Small intestine (tissue), 7 donors: ENCODE data around the gene AXIN2. TPM values are rescaled to one million over a fixed set of nuclear protein-coding genes. Genes with fewer than 3 reads are reported as not detected.

ENCODE experiments used
- DNase-seq, 2 donors: peaks; one replicate each; pipeline versions ENCODE4 v3.0.0 to v3.0.0-alpha.2; 2013
- FAIRE-seq: peaks from 2 replicates; lab custom pipeline; 2012; peaks lifted over from hg19 to GRCh38; lab: Jason Lieb, UNC
- H3K27ac ChIP-seq, 3 donors: one replicate each; pipeline ENCODE4 v1.5.1; 2013; ENCODE audit warnings: low read length in 2 of 3, mild to moderate bottlenecking in 2 of 3, control low read depth in 1 of 3, inconsistent platforms in 1 of 3, low read depth in 1 of 3, moderate library complexity in 1 of 3
- H3K27me3 ChIP-seq, 3 donors: one replicate each; pipeline ENCODE4 v1.6.1; 2013; ENCODE audit warnings: low read length in 3 of 3, inconsistent platforms in 1 of 3; ENCODE audit not compliant: control insufficient read depth in 3 of 3, insufficient read depth in 3 of 3
- H3K36me3 ChIP-seq, 3 donors: one replicate each; pipeline ENCODE4 v1.6.1; 2013; ENCODE audit warnings: low read length in 3 of 3, inconsistent platforms in 1 of 3, low read depth in 1 of 3, mild to moderate bottlenecking in 1 of 3, moderate library complexity in 1 of 3; ENCODE audit not compliant: control insufficient read depth in 3 of 3, insufficient read depth in 2 of 3
- H3K4me1 ChIP-seq, 3 donors: one replicate each; pipeline ENCODE4 v1.6.1; 2013; ENCODE audit warnings: low read length in 2 of 3, inconsistent platforms in 1 of 3, low read depth in 1 of 3, mild to moderate bottlenecking in 1 of 3, moderate library complexity in 1 of 3; ENCODE audit not compliant: control insufficient read depth in 3 of 3, insufficient read depth in 2 of 3
- H3K4me3 ChIP-seq, 3 donors: one replicate each; pipeline ENCODE4 v1.5.1; 2013; ENCODE audit warnings: low read length in 3 of 3, control low read depth in 1 of 3, inconsistent platforms in 1 of 3, low read depth in 1 of 3, mild to moderate bottlenecking in 1 of 3, moderate library complexity in 1 of 3
- H3K9me3 ChIP-seq, 2 donors: one replicate each; pipeline ENCODE4 v1.6.1; 2013; ENCODE audit warnings: low read depth in 1 of 2, low read length in 1 of 2; ENCODE audit not compliant: control insufficient read depth in 2 of 2, insufficient read depth in 1 of 2
- WGBS, 3 donors: extraction: QIAGEN DNeasy Blood & Tissue Kit; methylation state at CpG; one replicate each; pipeline ENCODE4 v1.1.7; 2013; 5-methylcytosine and 5-hydroxymethylcytosine counted together
- polyA plus RNA-seq, 4 donors: library from polyadenylated mRNA; stranded (reverse) in 3 of 4; unstranded in 1 of 4; fragments of 200-250 nt in 3 of 4; fragments of 120-200 nt in 1 of 4; gene quantifications; one replicate each; pipeline versions ENCODE4 v1.2.1 to v1.2.3, GENCODE V29; 2013
- donor health status: healthy with polysubstance abuse.
- donor health status: control.
- donor health status: control.
- donor health status: Bipolar disorder and iron deficiency.
- donor health status: healthy.

AXIN2 gene
- polyA plus RNA-seq, 4 donors: 0.89 to 11.9 (median 6.0) TPM

- Histone ChIP-seq H3K27me3 (no peaks in the 10 kb centered on the region), H3K4me3 (no peak overlapping the region), H3K27ac (no peak overlapping the region), H3K9me3 (peaks cover 0 to 4% of the 10 kb centered on the region in 2 donors), H3K4me1 (peaks cover 0 to 15% (median 9%) of the 10 kb centered on the region in 3 donors), H3K36me3 (no peaks in the 10 kb centered on the region)
- DNase-seq (no peak), FAIRE-seq (no peak)
- WGBS, 3 donors: 44 to 67% (median 59%) methylated on average over 14 of the region's 14 CpGs
These were observed 11.3 kb upstream of the AXIN2 start for GRCh38 chr17:65572581-65573281.

GRCh38 chr17:65572186-65572580 lies 10.7 kb upstream of the AXIN2 start:
- H3K27ac ChIP-seq: no peak overlapping the region
- H3K4me3 ChIP-seq: no peak overlapping the region
- DNase-seq: no peak
- peaks cover 0 to 4% of the 10 kb centered on the region in 2 donors for H3K9me3 ChIP-seq
- H3K4me1 ChIP-seq: peaks cover 0 to 11% (median 5%) of the 10 kb centered on the region in 3 donors
- H3K27me3 ChIP-seq: no peaks in the 10 kb centered on the region
- WGBS, 3 donors: 71 to 75% (median 73%) methylated on average over 6 of the region's 6 CpGs
- H3K36me3 ChIP-seq: no peaks in the 10 kb centered on the region
- FAIRE-seq: no peak

- 88 to 92% (median 90%) methylated on average over 8 of the region's 8 CpGs for WGBS, 3 donors
- DNase-seq: no peak
These were observed 7.5 kb upstream of the AXIN2 start for GRCh38 chr17:65568918-65569317.

GRCh38 chr17:65567566-65567965 lies 6.1 kb upstream of the AXIN2 start:
- H3K27ac ChIP-seq: no peak overlapping the region
- no peaks in the 10 kb centered on the region for H3K27me3 ChIP-seq
- H3K4me3 ChIP-seq: no peak overlapping the region
- H3K4me1 ChIP-seq: peaks cover 0 to 26% (median 5%) of the 10 kb centered on the region in 3 donors
- no peak for DNase-seq
- 89 to 90% (median 90%) methylated on average over 12 of the region's 12 CpGs for WGBS, 3 donors
- FAIRE-seq: no peak
- no peaks in the 10 kb centered on the region for H3K36me3 ChIP-seq
- H3K9me3 ChIP-seq: no peaks in the 10 kb centered on the region

More at GRCh38 chr17:65568918-65569317, 7.5 kb upstream of the AXIN2 start:
- FAIRE-seq: no peak
- H3K9me3 ChIP-seq: no peaks in the 10 kb centered on the region
- H3K4me1 ChIP-seq: peaks cover 0 to 23% (median 8%) of the 10 kb centered on the region in 3 donors
- no peak overlapping the region for H3K4me3 ChIP-seq
- H3K27me3 ChIP-seq: no peaks in the 10 kb centered on the region
- H3K27ac ChIP-seq: no peak overlapping the region
- H3K36me3 ChIP-seq: no peaks in the 10 kb centered on the region

- 76 to 83% (median 80%) methylated on average over 4 of the region's 4 CpGs for WGBS, 3 donors
- Histone ChIP-seq H3K36me3 (no peaks in the 10 kb centered on the region), H3K4me3 (no peak overlapping the region), H3K27me3 (no peaks in the 10 kb centered on the region), H3K9me3 (no peaks in the 10 kb centered on the region), H3K4me1 (peaks cover 4 to 34% (median 5%) of the 10 kb centered on the region in 3 donors), H3K27ac (peak overlapping the region in 1 of 3 donors; percentile 70)
- DNase-seq (no peak), FAIRE-seq (no peak)
These were observed 4.1 kb upstream of the AXIN2 start for GRCh38 chr17:65565559-65565958.

GRCh38 chr17:65564793-65565192 lies 3.3 kb upstream of the AXIN2 start:
- peaks cover 4 to 34% (median 5%) of the 10 kb centered on the region in 3 donors for H3K4me1 ChIP-seq
- DNase-seq (peak; percentile 81 to 94), FAIRE-seq (no peak)
- WGBS, 3 donors: 8 to 39% (median 24%) methylated on average over 8 of the region's 8 CpGs
- H3K9me3 ChIP-seq: no peaks in the 10 kb centered on the region
- no peaks in the 10 kb centered on the region for H3K36me3 ChIP-seq
- H3K27me3 ChIP-seq: no peaks in the 10 kb centered on the region
- H3K27ac ChIP-seq: peak overlapping the region in 1 of 3 donors; percentile 86
- no peak overlapping the region for H3K4me3 ChIP-seq

GRCh38 chr17:65562206-65562531 lies 721 bp upstream of the AXIN2 start:
- WGBS, 3 donors: 38 to 47% (median 45%) methylated on average over 9 of the region's 9 CpGs
- FAIRE-seq (no peak), DNase-seq (no peak)
- Histone ChIP-seq H3K27ac (peak overlapping the region in 1 of 3 donors; percentile 93), H3K36me3 (peaks cover 0 to 11% (median 0%) of the 10 kb centered on the region in 3 donors), H3K9me3 (no peaks in the 10 kb centered on the region), H3K27me3 (peaks cover 0 to 4% (median 0%) of the 10 kb centered on the region in 3 donors), H3K4me1 (peaks cover 4 to 46% (median 5%) of the 10 kb centered on the region in 3 donors), H3K4me3 (no peak overlapping the region)

GRCh38 chr17:65560628-65561451 lies 608 bp downstream of the AXIN2 start:
- WGBS, 3 donors: 1% methylated on average over 50 to 113 of the region's 113 CpGs
- Histone ChIP-seq H3K36me3 (peaks cover 0 to 19% (median 0%) of the 10 kb centered on the region in 3 donors), H3K27ac (peak overlapping the region; percentile 85 to 93 (median 91)), H3K4me1 (peaks cover 9 to 51% (median 10%) of the 10 kb centered on the region in 3 donors), H3K9me3 (no peaks in the 10 kb centered on the region), H3K4me3 (peak overlapping the region; percentile 77 to 86 (median 79)), H3K27me3 (peaks cover 0 to 4% (median 0%) of the 10 kb centered on the region in 3 donors)
- DNase-seq: peak; percentile 81 to 92
- FAIRE-seq: no peak
